ENCODE results near the gene MFAP3.

The MFAP3 gene

DNA sequence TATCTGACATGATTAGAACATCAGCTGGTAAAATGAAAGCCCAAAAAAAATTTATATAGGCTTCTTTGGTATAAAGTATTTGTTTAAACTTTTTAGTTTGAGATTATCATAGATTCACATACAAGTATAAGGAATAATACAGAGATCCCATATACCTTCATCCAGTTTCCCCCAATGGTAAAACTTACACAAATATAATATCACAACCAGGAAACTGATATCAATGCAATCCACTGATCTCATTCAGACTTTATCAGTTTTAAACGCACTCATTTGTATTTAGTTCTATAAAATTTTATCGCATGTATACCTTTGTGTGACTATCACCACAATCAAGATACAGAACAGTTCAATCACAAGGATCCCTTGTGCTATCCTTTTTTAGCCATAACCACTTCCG, 3.8 kb upstream of the MFAP3 start:
- Histone ChIP-seq H3K4me3 (ENCODE audit: control insufficient read depth in 1 of 7, extremely low read depth in 1 of 7, insufficient read depth in 4 of 7, low read depth in 2 of 7, low read length in 6 of 7) (no peak overlapping the region), H3K9me3 (ENCODE audit: control extremely low read depth in 1 of 5, control insufficient read depth in 4 of 5, insufficient read depth in 2 of 5, low read depth in 1 of 5, low read length in 4 of 5) (no peaks in the 10 kb centered on the region), H3K27me3 (replicated peaks in 2 of 5; ENCODE audit: control insufficient read depth in 4 of 5, insufficient read depth in 5 of 5, low read length in 4 of 5) (no peaks in the 10 kb centered on the region), H3K27ac (ENCODE audit: insufficient read depth in 1 of 2, low read depth in 1 of 2, low read length in 2 of 2, poor library complexity in 1 of 2, severe bottlenecking in 2 of 2) (no peak overlapping the region), H3K36me3 (ENCODE audit: control insufficient read depth in 4 of 4, insufficient read depth in 4 of 4, low read length in 3 of 4) (peaks cover 0 to 14% (median 8%) of the 10 kb centered on the region in 4 experiments), H3K4me1 (ENCODE audit: control extremely low read depth in 1 of 4, control insufficient read depth in 4 of 4, insufficient read depth in 4 of 4, low read length in 3 of 4) (peaks cover 7 to 23% (median 16%) of the 10 kb centered on the region in 4 experiments)
- ChIA-PET POLR2A (no interaction called here), CTCF (no interaction called here)
- DNase-seq: no peak
- 93% methylated on average over 2 of the region's 3 CpGs for WGBS (ENCODE audit: insufficient coverage)

- H3K9me3 ChIP-seq (ENCODE audit: control extremely low read depth in 1 of 5, control insufficient read depth in 4 of 5, insufficient read depth in 2 of 5, low read depth in 1 of 5, low read length in 4 of 5): no peaks in the 10 kb centered on the region
- H3K27ac ChIP-seq (ENCODE audit: insufficient read depth in 1 of 2, low read depth in 1 of 2, low read length in 2 of 2, poor library complexity in 1 of 2, severe bottlenecking in 2 of 2): peak overlapping the region; percentile 21 to 80
- H3K36me3 ChIP-seq (ENCODE audit: control insufficient read depth in 4 of 4, insufficient read depth in 4 of 4, low read length in 3 of 4): no peaks in the 10 kb centered on the region
- 0% methylated on average over 15 of the region's 22 CpGs for WGBS (ENCODE audit: insufficient coverage)
- DNase-seq: peak in 2 of 3 donors; percentile 62 to 76
- H3K4me3 ChIP-seq (ENCODE audit: control insufficient read depth in 1 of 7, extremely low read depth in 1 of 7, insufficient read depth in 4 of 7, low read depth in 2 of 7, low read length in 6 of 7): peak overlapping the region; percentile 66 to 98 (median 87)
- H3K4me1 ChIP-seq (ENCODE audit: control extremely low read depth in 1 of 4, control insufficient read depth in 4 of 4, insufficient read depth in 4 of 4, low read length in 3 of 4): peaks cover 7 to 26% (median 18%) of the 10 kb centered on the region in 4 experiments
- ChIA-PET POLR2A (interaction anchor here (0.9 to 1.1 kb wide), 2 partner anchors 11 to 73 kb away, joined by 3 to 4 read pairs; no protein-coding TSS in a partner anchor), CTCF (interaction anchor here (1.4 to 1.9 kb wide), 4 partner anchors 10 to 367 kb away, joined by 4 to 5 read pairs (median 4); no protein-coding TSS in a partner anchor)
- H3K27me3 ChIP-seq (replicated peaks in 2 of 5; ENCODE audit: control insufficient read depth in 4 of 5, insufficient read depth in 5 of 5, low read length in 4 of 5): no peaks in the 10 kb centered on the region
Measured at GRCh38 chr5:154038261-154038706, 483 bp upstream of the MFAP3 start.

GRCh38 chr5:154039458-154039829, 677 bp downstream of the MFAP3 start:
- no CpG with 5 or more reads among the region's 1 CpG for WGBS (ENCODE audit: insufficient coverage)
- POLR2A ChIA-PET: no interaction called here
- H3K4me3 ChIP-seq (ENCODE audit: control insufficient read depth in 1 of 7, extremely low read depth in 1 of 7, insufficient read depth in 4 of 7, low read depth in 2 of 7, low read length in 6 of 7): peak overlapping the region in 6 of 7 experiments; percentile 83 to 98 (median 91)
- peaks cover 7 to 26% (median 18%) of the 10 kb centered on the region in 4 experiments for H3K4me1 ChIP-seq (ENCODE audit: control extremely low read depth in 1 of 4, control insufficient read depth in 4 of 4, insufficient read depth in 4 of 4, low read length in 3 of 4)
- peak overlapping the region in 1 of 2 experiments; percentile 80 for H3K27ac ChIP-seq (ENCODE audit: insufficient read depth in 1 of 2, low read depth in 1 of 2, low read length in 2 of 2, poor library complexity in 1 of 2, severe bottlenecking in 2 of 2)
- H3K27me3 ChIP-seq (replicated peaks in 2 of 5; ENCODE audit: control insufficient read depth in 4 of 5, insufficient read depth in 5 of 5, low read length in 4 of 5): no peaks in the 10 kb centered on the region
- DNase-seq: no peak
- H3K9me3 ChIP-seq (ENCODE audit: control extremely low read depth in 1 of 5, control insufficient read depth in 4 of 5, insufficient read depth in 2 of 5, low read depth in 1 of 5, low read length in 4 of 5): no peaks in the 10 kb centered on the region
- H3K36me3 ChIP-seq (ENCODE audit: control insufficient read depth in 4 of 4, insufficient read depth in 4 of 4, low read length in 3 of 4): peaks cover 0 to 5% (median 0%) of the 10 kb centered on the region in 4 experiments
- CTCF ChIA-PET: interaction anchor here (0.9 to 1.9 kb wide), 3 partner anchors 11 to 33 kb away, joined by 3 to 5 read pairs (median 4); no protein-coding TSS in a partner anchor

DNA sequence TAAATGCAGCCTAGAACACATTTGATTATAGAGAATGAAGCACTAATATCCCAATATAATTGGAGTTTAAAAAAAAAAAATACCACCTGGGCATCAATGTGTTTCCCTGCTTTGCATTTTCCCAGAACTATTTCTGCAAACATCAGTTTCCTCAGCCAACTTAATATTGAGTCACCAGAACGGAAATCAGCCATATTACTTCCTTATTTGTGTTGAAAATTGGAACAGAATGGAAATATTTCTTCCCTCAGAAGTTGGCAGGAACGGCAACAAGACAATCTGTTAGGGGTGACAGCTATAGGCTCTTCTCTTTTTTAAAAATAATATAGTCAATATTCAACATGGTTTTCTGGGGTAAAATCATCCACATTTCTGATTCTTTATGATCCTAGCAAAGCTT, 4.0 kb downstream of the MFAP3 start:
- ChIA-PET POLR2A (no interaction called here), CTCF (interaction anchor here (0.9 to 1.9 kb wide), 3 partner anchors 13 to 137 kb away, joined by 3 to 4 read pairs (median 3); no protein-coding TSS in a partner anchor)
- WGBS (ENCODE audit: insufficient coverage): no CpG with 5 or more reads among the region's 2 CpGs

GRCh38 chr5:154044099-154044498, 5.3 kb downstream of the MFAP3 start:
- Histone ChIP-seq H3K27ac (ENCODE audit: insufficient read depth in 1 of 2, low read depth in 1 of 2, low read length in 2 of 2, poor library complexity in 1 of 2, severe bottlenecking in 2 of 2) (no peak overlapping the region), H3K4me3 (ENCODE audit: control insufficient read depth in 1 of 7, extremely low read depth in 1 of 7, insufficient read depth in 4 of 7, low read depth in 2 of 7, low read length in 6 of 7) (no peak overlapping the region), H3K9me3 (ENCODE audit: control extremely low read depth in 1 of 5, control insufficient read depth in 4 of 5, insufficient read depth in 2 of 5, low read depth in 1 of 5, low read length in 4 of 5) (no peaks in the 10 kb centered on the region), H3K36me3 (ENCODE audit: control insufficient read depth in 4 of 4, insufficient read depth in 4 of 4, low read length in 3 of 4) (peaks cover 0 to 11% (median 3%) of the 10 kb centered on the region in 4 experiments), H3K4me1 (ENCODE audit: control extremely low read depth in 1 of 4, control insufficient read depth in 4 of 4, insufficient read depth in 4 of 4, low read length in 3 of 4) (peaks cover 0 to 16% (median 11%) of the 10 kb centered on the region in 4 experiments), H3K27me3 (replicated peaks in 2 of 5; ENCODE audit: control insufficient read depth in 4 of 5, insufficient read depth in 5 of 5, low read length in 4 of 5) (no peaks in the 10 kb centered on the region)
- ChIA-PET CTCF (interaction anchor here (0.8 to 1.9 kb wide), 2 partner anchors 12 to 136 kb away, joined by 3 to 4 read pairs; no protein-coding TSS in a partner anchor), POLR2A (interaction anchor here (0.6 kb wide), 1 partner anchor 16 kb away, joined by 3 read pairs; no protein-coding TSS in a partner anchor)
- no peak for DNase-seq
- WGBS (ENCODE audit: insufficient coverage): 88% methylated on average over 2 of the region's 3 CpGs

More for the DNA sequence above, 4.0 kb downstream of the MFAP3 start:
- DNase-seq: peak in 2 of 3 donors; percentile 16 to 38
- Histone ChIP-seq H3K36me3 (ENCODE audit: control insufficient read depth in 4 of 4, insufficient read depth in 4 of 4, low read length in 3 of 4) (peaks cover 0 to 11% (median 3%) of the 10 kb centered on the region in 4 experiments), H3K9me3 (ENCODE audit: control extremely low read depth in 1 of 5, control insufficient read depth in 4 of 5, insufficient read depth in 2 of 5, low read depth in 1 of 5, low read length in 4 of 5) (no peaks in the 10 kb centered on the region), H3K27ac (ENCODE audit: insufficient read depth in 1 of 2, low read depth in 1 of 2, low read length in 2 of 2, poor library complexity in 1 of 2, severe bottlenecking in 2 of 2) (no peak overlapping the region), H3K27me3 (replicated peaks in 2 of 5; ENCODE audit: control insufficient read depth in 4 of 5, insufficient read depth in 5 of 5, low read length in 4 of 5) (no peaks in the 10 kb centered on the region), H3K4me3 (ENCODE audit: control insufficient read depth in 1 of 7, extremely low read depth in 1 of 7, insufficient read depth in 4 of 7, low read depth in 2 of 7, low read length in 6 of 7) (no peak overlapping the region), H3K4me1 (ENCODE audit: control extremely low read depth in 1 of 4, control insufficient read depth in 4 of 4, insufficient read depth in 4 of 4, low read length in 3 of 4) (peaks cover 5 to 24% (median 15%) of the 10 kb centered on the region in 4 experiments)

GRCh38 chr5:154044581-154044980, 5.8 kb downstream of the MFAP3 start:
- peaks cover under 1 to 12% (median 3%) of the 10 kb centered on the region in 4 experiments for H3K36me3 ChIP-seq (ENCODE audit: control insufficient read depth in 4 of 4, insufficient read depth in 4 of 4, low read length in 3 of 4)
- no peak overlapping the region for H3K4me3 ChIP-seq (ENCODE audit: control insufficient read depth in 1 of 7, extremely low read depth in 1 of 7, insufficient read depth in 4 of 7, low read depth in 2 of 7, low read length in 6 of 7)
- H3K27me3 ChIP-seq (replicated peaks in 2 of 5; ENCODE audit: control insufficient read depth in 4 of 5, insufficient read depth in 5 of 5, low read length in 4 of 5): no peaks in the 10 kb centered on the region
- peaks cover 0 to 11% (median 8%) of the 10 kb centered on the region in 4 experiments for H3K4me1 ChIP-seq (ENCODE audit: control extremely low read depth in 1 of 4, control insufficient read depth in 4 of 4, insufficient read depth in 4 of 4, low read length in 3 of 4)
- ChIA-PET POLR2A (no interaction called here), CTCF (interaction anchor here (0.8 kb wide), 1 partner anchor 12 kb away, joined by 3 read pairs; no protein-coding TSS in a partner anchor)
- H3K9me3 ChIP-seq (ENCODE audit: control extremely low read depth in 1 of 5, control insufficient read depth in 4 of 5, insufficient read depth in 2 of 5, low read depth in 1 of 5, low read length in 4 of 5): no peaks in the 10 kb centered on the region
- DNase-seq: peak in 1 of 3 donors; percentile 23
- WGBS (ENCODE audit: insufficient coverage): no CpG with 5 or more reads among the region's 2 CpGs
- H3K27ac ChIP-seq (ENCODE audit: insufficient read depth in 1 of 2, low read depth in 1 of 2, low read length in 2 of 2, poor library complexity in 1 of 2, severe bottlenecking in 2 of 2): no peak overlapping the region

GRCh38 chr5:154046486-154046885, 7.7 kb downstream of the MFAP3 start:
- H3K4me1 ChIP-seq (ENCODE audit: control extremely low read depth in 1 of 4, control insufficient read depth in 4 of 4, insufficient read depth in 4 of 4, low read length in 3 of 4): peaks cover 0 to 10% (median 7%) of the 10 kb centered on the region in 4 experiments
- ChIA-PET CTCF (interaction anchor here (0.7 to 1.4 kb wide), 4 partner anchors 12 to 26 kb away, joined by 3 to 4 read pairs (median 4); no protein-coding TSS in a partner anchor), POLR2A (no interaction called here)
- no peak for DNase-seq
- no peak overlapping the region for H3K4me3 ChIP-seq (ENCODE audit: control insufficient read depth in 1 of 7, extremely low read depth in 1 of 7, insufficient read depth in 4 of 7, low read depth in 2 of 7, low read length in 6 of 7)
- no peaks in the 10 kb centered on the region for H3K9me3 ChIP-seq (ENCODE audit: control extremely low read depth in 1 of 5, control insufficient read depth in 4 of 5, insufficient read depth in 2 of 5, low read depth in 1 of 5, low read length in 4 of 5)
- H3K27ac ChIP-seq (ENCODE audit: insufficient read depth in 1 of 2, low read depth in 1 of 2, low read length in 2 of 2, poor library complexity in 1 of 2, severe bottlenecking in 2 of 2): no peak overlapping the region
- 91% methylated on average over 5 of the region's 7 CpGs for WGBS (ENCODE audit: insufficient coverage)
- no peaks in the 10 kb centered on the region for H3K27me3 ChIP-seq (replicated peaks in 2 of 5; ENCODE audit: control insufficient read depth in 4 of 5, insufficient read depth in 5 of 5, low read length in 4 of 5)
- peaks cover 6 to 19% (median 11%) of the 10 kb centered on the region in 4 experiments for H3K36me3 ChIP-seq (ENCODE audit: control insufficient read depth in 4 of 4, insufficient read depth in 4 of 4, low read length in 3 of 4)

Measured in common myeloid progenitor, CD34-positive (primary cell).